Breast epithelium (tissue), 4 donors: Measurements from ENCODE around the gene PSMD7. TPM values are rescaled to one million over a fixed set of nuclear protein-coding genes. Genes with fewer than 3 reads are reported as not detected.

Experiments used
- DNase-seq, 2 donors: peaks; one replicate each; pipeline ENCODE4 v3.0.0-alpha.2; 2019; ENCODE audit warnings: low spot score in 2 of 2
- H3K27ac ChIP-seq, 2 donors: fragments of 200-600 bp; sonication (generic) in 1 of 2; one replicate each; pipeline ENCODE4 v1.5.1; 2016 to 2019; ENCODE audit warnings: mild to moderate bottlenecking in 1 of 2
- H3K27me3 ChIP-seq, 2 donors: fragments of 200-600 bp; sonication (generic) in 1 of 2; one replicate each; pipeline versions ENCODE4 v1.5.1 to v1.6.0; 2017 to 2019; ENCODE audit warnings: control low read depth in 1 of 2, mild to moderate bottlenecking in 1 of 2
- H3K36me3 ChIP-seq: fragments of 200-600 bp; one replicate; pipeline ENCODE4 v1.5.1; 2019
- H3K4me1 ChIP-seq, 2 donors: fragments of 200-600 bp; sonication (generic); one replicate each; pipeline ENCODE4 v1.5.1; 2016 to 2019; ENCODE audit warnings: control low read depth in 1 of 2
- H3K4me3 ChIP-seq, 3 donors: fragments of 200-600 bp; sonication (generic); 1 replicate in 2 of 3; 2 replicates in 1 of 3; pipeline ENCODE4 v1.5.1; 2016 to 2019; ENCODE audit warnings: mild to moderate bottlenecking in 3 of 3, moderate library complexity in 2 of 3
- H3K9me3 ChIP-seq, 2 donors: fragments of 200-600 bp; sonication (generic) in 1 of 2; one replicate each; pipeline ENCODE4 v1.5.1; 2016 to 2019; ENCODE audit warnings: control low read depth in 1 of 2
- CTCF ChIP-seq, 3 donors: fragments of 450-650 bp; IDR thresholded peaks; one replicate each; pipeline ENCODE4 v1.5.1; 2016 to 2017; ENCODE audit warnings: antibody characterized with exemption in 3 of 3, mild to moderate bottlenecking in 3 of 3, moderate library complexity in 3 of 3
- POLR2A ChIP-seq: fragments of 450-650 bp; IDR thresholded peaks from one replicate; pipeline ENCODE4 v1.6.1; 2016; ENCODE audit warnings: antibody characterized with exemption, mild to moderate bottlenecking, moderate library complexity
- POLR2AphosphoS5 ChIP-seq, 3 donors: sonication (generic); formaldehyde crosslinking; IDR thresholded peaks; one replicate each; pipeline ENCODE4 v1.6.1; 2017; ENCODE audit warnings: antibody characterized with exemption in 3 of 3
- intact Hi-C: fragments of 100-400 bp; cut with DNase I; formaldehyde crosslinking; loops from one replicate; pipeline ENCODE4 v1.15.1; 2023; ENCODE audit warnings: low total_unique reads
- total RNA-seq, 3 donors: library from RNA; depleted of rRNA; stranded (reverse); fragments of >200 nt; gene quantifications; one replicate each; pipeline ENCODE4 v1.1.0, GENCODE V29; 2016

Gene PSMD7
- total RNA-seq, 3 donors from 2014 or later, result 51.5 to 99.9 (median 76.0) TPM

- peaks cover 11% of the 10 kb centered on the region for H3K36me3 ChIP-seq
Observed at GRCh38 chr16:74307383-74307782, 10.8 kb downstream of the PSMD7 start.

GRCh38 chr16:74309789-74310781 is 13.5 kb downstream of the PSMD7 start:
- intact Hi-C loops, result no loop called here

More at GRCh38 chr16:74307383-74307782, 10.8 kb downstream of the PSMD7 start:
- Histone ChIP-seq H3K27ac (no peak overlapping the region), H3K4me1 (no peaks in the 10 kb centered on the region), H3K27me3 (no peaks in the 10 kb centered on the region), H3K9me3 (no peaks in the 10 kb centered on the region), H3K4me3 (no peak overlapping the region)
- TF ChIP-seq POLR2A (no peak), POLR2AphosphoS5 (IDR thresholded peaks at IDR 0.05) (no peak), CTCF (IDR thresholded peaks at IDR 0.05) (no peak)
- intact Hi-C loops, result no loop called here
- DNase-seq, result no peak

GRCh38 chr16:74315059-74315458 is 18.4 kb downstream of the PSMD7 start:
- Histone ChIP-seq H3K36me3 (no peaks in the 10 kb centered on the region), H3K27ac (no peak overlapping the region), H3K4me3 (no peak overlapping the region), H3K27me3 (no peaks in the 10 kb centered on the region), H3K9me3 (no peaks in the 10 kb centered on the region), H3K4me1 (no peaks in the 10 kb centered on the region)
- TF ChIP-seq POLR2A (no peak), POLR2AphosphoS5 (IDR thresholded peaks at IDR 0.05) (no peak), CTCF (IDR thresholded peaks at IDR 0.05) (no peak)
- intact Hi-C loops, result no loop called here
- DNase-seq, result no peak

More at GRCh38 chr16:74309789-74310781, 13.5 kb downstream of the PSMD7 start:
- Histone ChIP-seq H3K36me3 (peaks cover 6% of the 10 kb centered on the region), H3K4me1 (no peaks in the 10 kb centered on the region), H3K27me3 (no peaks in the 10 kb centered on the region), H3K27ac (no peak overlapping the region), H3K9me3 (no peaks in the 10 kb centered on the region), H3K4me3 (no peak overlapping the region)
- TF ChIP-seq POLR2AphosphoS5 (IDR thresholded peaks at IDR 0.05) (no peak), CTCF (IDR thresholded peaks at IDR 0.05) (peak; percentile 21 to 67 (median 60))
- no peak for DNase-seq

GRCh38 chr16:74320707-74321106 is 24.1 kb downstream of the PSMD7 start:
- Histone ChIP-seq H3K4me1 (no peaks in the 10 kb centered on the region), H3K27ac (peak overlapping the region in 1 of 2 donors; percentile 50), H3K4me3 (no peak overlapping the region), H3K36me3 (no peaks in the 10 kb centered on the region), H3K27me3 (no peaks in the 10 kb centered on the region), H3K9me3 (no peaks in the 10 kb centered on the region)
- TF ChIP-seq POLR2AphosphoS5 (IDR thresholded peaks at IDR 0.05) (no peak), POLR2A (no peak), CTCF (IDR thresholded peaks at IDR 0.05) (no peak)
- no peak for DNase-seq
- intact Hi-C loops, result no loop called here

- peak overlapping the region in 1 of 2 donors; percentile 50 for H3K27ac ChIP-seq
- H3K36me3 ChIP-seq, result no peaks in the 10 kb centered on the region
- intact Hi-C loops, result no loop called here
- no peak for DNase-seq
- no peak overlapping the region for H3K4me3 ChIP-seq
- TF ChIP-seq CTCF (IDR thresholded peaks at IDR 0.05), result no peak
- TF ChIP-seq POLR2AphosphoS5 (IDR thresholded peaks at IDR 0.05), result no peak
- no peak for TF ChIP-seq POLR2A
- no peaks in the 10 kb centered on the region for H3K4me1 ChIP-seq
- no peaks in the 10 kb centered on the region for H3K27me3 ChIP-seq
- H3K9me3 ChIP-seq, result no peaks in the 10 kb centered on the region
Observed at GRCh38 chr16:74321356-74321755, 24.7 kb downstream of the PSMD7 start.
